IMR-90 (cell line): ENCODE measurements around the gene RABGEF1. TPM values are rescaled to one million over a fixed set of nuclear protein-coding genes. Genes with fewer than 3 reads are reported as not detected.
"Not testable (repeated sequence)": the region's sequence is repeated elsewhere in the genome, so short reads cannot be mapped to it uniquely, and the experiment has no call there.

Experiments
- ATAC-seq: fragments of 200-7000 bp; cut with Tn5 transposase; 2 replicates; pipeline ENCODE4 v1.9.1; 2020; ENCODE audit warnings: low read depth, mild to moderate bottlenecking, moderate library complexity
- BruUV-seq: library from RNA; stranded (reverse); fragments of 400-500 nt; replicated peaks from 2 replicates; lab custom pipeline; 2021; lab: Mats Ljungman, UMichigan
- CTCF ChIA-PET: fragments of 300-600 bp; formaldehyde crosslinking; extraction: SDS; loops from one replicate; lab custom pipeline; 2021; ENCODE audit warnings: antibody characterized with exemption; lab: Yijun Ruan, JAX
- POLR2A ChIA-PET: fragments of 300-600 bp; sonication (Branson Sonifier 250); formaldehyde crosslinking; loops from one replicate; lab custom pipeline; 2022; ENCODE audit warnings: antibody characterized with exemption; ENCODE audit not compliant: unreplicated experiment; lab: Charles Lee
- DNase-seq: peaks from one replicate; pipeline ENCODE4 v3.0.0; 2013
- H2AFZ ChIP-seq: replicated peaks from 2 replicates; pipeline ENCODE3; 2013; ENCODE audit warnings: low read length, mild to moderate bottlenecking; ENCODE audit not compliant: poor library complexity
- H2AK5ac ChIP-seq: 2 replicates; pipeline ENCODE4 v1.6.1; 2013; ENCODE audit warnings: low read depth, low read length, inconsistent platforms
- H2AK9ac ChIP-seq: replicated peaks from 2 replicates; pipeline ENCODE3; 2013; ENCODE audit warnings: mild to moderate bottlenecking, low read depth, low read length, moderate library complexity; ENCODE audit not compliant: poor library complexity
- H2BK120ac ChIP-seq: 2 replicates; pipeline ENCODE4 v1.6.1; 2013; ENCODE audit warnings: low read depth, low read length, inconsistent platforms
- H2BK15ac ChIP-seq: 3 replicates; pipeline ENCODE4 v1.6.1; 2013; ENCODE audit warnings: low read depth, low read length, inconsistent platforms
- H2BK20ac ChIP-seq: 2 replicates; pipeline ENCODE4 v1.6.1; 2013; ENCODE audit warnings: low read depth, mild to moderate bottlenecking, inconsistent platforms, low read length, moderate library complexity
- H2BK5ac ChIP-seq: 2 replicates; pipeline ENCODE4 v1.6.1; 2013; ENCODE audit warnings: mild to moderate bottlenecking, low read depth, low read length, inconsistent platforms; ENCODE audit not compliant: poor library complexity, severe bottlenecking
- H3K14ac ChIP-seq: replicated peaks from 2 replicates; pipeline ENCODE4 v1.6.1; 2013; ENCODE audit warnings: low read depth, low read length, inconsistent platforms
- H3K18ac ChIP-seq: 2 replicates; pipeline ENCODE4 v1.6.1; 2013; ENCODE audit warnings: low read depth, low read length, control low read depth
- H3K23ac ChIP-seq: 2 replicates; pipeline ENCODE4 v1.6.1; 2013; ENCODE audit warnings: low read depth, low read length, inconsistent platforms
- H3K27ac ChIP-seq: 2 replicates; pipeline ENCODE4 v1.5.1; 2013; ENCODE audit warnings: mild to moderate bottlenecking, control low read depth, low read length; ENCODE audit not compliant: insufficient read depth
- H3K27me3 ChIP-seq: 2 replicates; pipeline ENCODE4 v1.6.1; 2013; ENCODE audit warnings: low read length; ENCODE audit not compliant: control insufficient read depth, insufficient read depth
- H3K36me3 ChIP-seq: 2 replicates; pipeline ENCODE4 v1.6.1; 2013; ENCODE audit warnings: low read length, mixed read lengths; ENCODE audit not compliant: control insufficient read depth, insufficient read depth
- H3K4ac ChIP-seq: 2 replicates; pipeline ENCODE4 v1.6.1; 2013; ENCODE audit warnings: low read depth, low read length, inconsistent platforms
- H3K4me1 ChIP-seq: 2 replicates; pipeline ENCODE4 v1.6.1; 2013; ENCODE audit warnings: low read length, mixed read lengths; ENCODE audit not compliant: control insufficient read depth, insufficient read depth
- H3K4me2 ChIP-seq: 2 replicates; pipeline ENCODE4 v1.6.1; 2013; ENCODE audit warnings: low read depth, mild to moderate bottlenecking, control low read depth, low read length, moderate library complexity
- H3K4me3 ChIP-seq: 2 replicates; pipeline ENCODE4 v1.5.1; 2013; ENCODE audit warnings: low read depth, mild to moderate bottlenecking, control low read depth, low read length, moderate library complexity; ENCODE audit not compliant: insufficient read depth
- H3K56ac ChIP-seq: 2 replicates; pipeline ENCODE4 v1.6.1; 2013; ENCODE audit warnings: low read length, inconsistent platforms; ENCODE audit not compliant: insufficient read depth; ENCODE audit errors: extremely low read depth
- H3K79me1 ChIP-seq, 2 experiments: 2 replicates each; pipeline ENCODE4 v1.6.1; 2013; ENCODE audit warnings: low read length in 2 of 2, inconsistent platforms in 1 of 2, low read depth in 1 of 2
- H3K9ac ChIP-seq: 2 replicates; pipeline ENCODE4 v1.6.1; 2013; ENCODE audit warnings: low read depth, low read length, control low read depth
- H3K9me1 ChIP-seq: 2 replicates; pipeline ENCODE4 v1.6.1; 2013; ENCODE audit warnings: low read length, inconsistent platforms; ENCODE audit not compliant: insufficient read depth
- H3K9me3 ChIP-seq: 2 replicates; pipeline ENCODE4 v1.6.1; 2013; ENCODE audit warnings: low read length; ENCODE audit not compliant: control insufficient read depth, insufficient read depth
- H4K20me1 ChIP-seq: 2 replicates; pipeline ENCODE4 v1.6.1; 2013; ENCODE audit warnings: low read length, inconsistent platforms; ENCODE audit not compliant: insufficient read depth
- H4K5ac ChIP-seq: 2 replicates; pipeline ENCODE4 v1.6.1; 2013; ENCODE audit warnings: mild to moderate bottlenecking, low read depth, low read length, control low read depth
- H4K8ac ChIP-seq, 2 experiments: 2 replicates each; pipeline ENCODE4 v1.6.1; 2013; ENCODE audit warnings: low read depth in 2 of 2, low read length in 2 of 2, control low read depth in 1 of 2, inconsistent platforms in 1 of 2
- H4K91ac ChIP-seq: 2 replicates; pipeline ENCODE4 v1.6.1; 2013; ENCODE audit warnings: low read depth, low read length, inconsistent platforms; ENCODE audit not compliant: insufficient read depth
- BHLHE40 ChIP-seq: fragments of 150-350 bp; IDR thresholded peaks from 2 replicates; pipeline ENCODE4 v1.6.1; 2016; ENCODE audit warnings: mild to moderate bottlenecking, low read depth, low read length
- CHD1 ChIP-seq: IDR thresholded peaks from 2 replicates; pipeline ENCODE4 v1.6.1; 2012; ENCODE audit warnings: low read depth, low read length, improper control_type of control experiment
- ELK1 ChIP-seq: fragments of 150-350 bp; IDR thresholded peaks from 2 replicates; pipeline ENCODE4 v1.6.1; 2016; ENCODE audit warnings: low read depth, mild to moderate bottlenecking, low read length, moderate library complexity, borderline replicate concordance
- FOS ChIP-seq: fragments of 150-350 bp; IDR thresholded peaks from 2 replicates; pipeline ENCODE4 v1.6.1; 2016; ENCODE audit warnings: low read depth, low read length
- MAFK ChIP-seq: IDR thresholded peaks from 2 replicates; pipeline ENCODE4 v1.6.1; 2012; ENCODE audit warnings: low read depth, low read length, improper control_type of control experiment
- MAZ ChIP-seq: IDR thresholded peaks from 2 replicates; pipeline ENCODE4 v1.6.1; 2012; ENCODE audit warnings: low read depth, mild to moderate bottlenecking, low read length, improper control_type of control experiment, moderate library complexity, borderline replicate concordance
- MXI1 ChIP-seq: IDR thresholded peaks from 2 replicates; pipeline ENCODE4 v1.6.1; 2012; ENCODE audit warnings: low read depth, mild to moderate bottlenecking, low read length, moderate library complexity, borderline replicate concordance
- RCOR1 ChIP-seq: IDR thresholded peaks from 2 replicates; pipeline ENCODE4 v1.6.1; 2012; ENCODE audit warnings: mild to moderate bottlenecking, low read length, improper control_type of control experiment; ENCODE audit not compliant: insufficient replicate concordance
- WGBS, 2 experiments: methylation state at CpG; one replicate each; pipeline versions ENCODE4 v1.1.5 to v1.1.7; 2013; ENCODE audit warnings: missing lambda C conversion rate in 2 of 2; ENCODE audit not compliant: insufficient read length in 1 of 2; ENCODE audit errors: extremely low coverage in 2 of 2; 5-methylcytosine and 5-hydroxymethylcytosine counted together
- dilution Hi-C: fragments of 300-500 bp; cut with HindIII; formaldehyde crosslinking; loops from one replicate; pipeline ENCODE4 v1.14.3; 2018; ENCODE audit warnings: low sequenced_read_pairs; ENCODE audit not compliant: unreplicated experiment
- in situ Hi-C: fragments of 300-500 bp; cut with MboI; formaldehyde crosslinking; loops from 3 replicates; pipeline ENCODE4 v1.14.3; 2019; ENCODE audit warnings: low sequenced_read_pairs, inconsistent platforms, mixed read lengths
- intact Hi-C: fragments of 100-400 bp; cut with micrococcal nuclease; formaldehyde crosslinking; loops from 2 replicates; pipeline ENCODE4 v1.10.0; 2022
- polyA plus RNA-seq, 3 experiments: library from polyadenylated mRNA; depleted of rRNA; stranded (reverse); fragments of >200 nt; gene quantifications; 2 replicates each; pipeline ENCODE4 v1.2.3, GENCODE V29; 2012; ENCODE audit warnings: low replicate concordance in 1 of 3
- total RNA-seq: library from RNA; depleted of rRNA; stranded (reverse); fragments of >200 nt; gene quantifications from 2 replicates; pipeline ENCODE4 v1.2.3, GENCODE V29; 2012

Gene RABGEF1
- total and polyA plus RNA-seq, 2 of the 4 experiments (the other 2 are of a cell fraction): 34.9 to 56.6 TPM

GRCh38 chr7:66707825-66708224 lies 32.7 kb upstream of the RABGEF1 start:
- ChIA-PET CTCF (no interaction called here), POLR2A (no interaction called here)
- no peak overlapping the region for H2BK20ac ChIP-seq
- dilution Hi-C loops: no loop called here
- ATAC-seq (no peak), DNase-seq (no peak)
- H4K5ac ChIP-seq: no peak overlapping the region
- intact Hi-C loops: no loop called here
- H4K20me1 ChIP-seq: no peaks in the 10 kb centered on the region
- H4K8ac ChIP-seq: no peak overlapping the region
- H3K9me3 ChIP-seq: peaks cover 3% of the 10 kb centered on the region; the same call in 1 of the 2 replicates
- H3K56ac ChIP-seq: no peak overlapping the region
- peaks cover 11% of the 10 kb centered on the region for H3K36me3 ChIP-seq
- TF ChIP-seq CHD1 (no peak), RCOR1 (no peak), MAFK (no peak), MXI1 (no peak), ELK1 (no peak), MAZ (no peak), BHLHE40 (no peak), FOS (no peak)
- no peak overlapping the region for H2BK120ac ChIP-seq
- no peaks in the 10 kb centered on the region for H3K27me3 ChIP-seq
- no peak overlapping the region for H3K18ac ChIP-seq
- peaks cover 0 to 5% of the 10 kb centered on the region in 2 experiments; a peak in 2 of 4 replicates for H3K79me1 ChIP-seq
- H2BK5ac ChIP-seq: no peak overlapping the region
- H4K91ac ChIP-seq: no peak overlapping the region
- H2AK5ac ChIP-seq: no peak overlapping the region
- H3K9me1 ChIP-seq: no peaks in the 10 kb centered on the region
- no peak overlapping the region for H3K14ac ChIP-seq
- H2BK15ac ChIP-seq: no peak overlapping the region
- no peak overlapping the region for H2AK9ac ChIP-seq
- no peak overlapping the region for H3K4me3 ChIP-seq
- in situ Hi-C loops: no loop called here
- H3K4me2 ChIP-seq: no peak overlapping the region
- no peaks in the 10 kb centered on the region for H3K4me1 ChIP-seq
- H2AFZ ChIP-seq: no peak overlapping the region
- H3K4ac ChIP-seq: no peak overlapping the region
- no peak overlapping the region for H3K23ac ChIP-seq
- no peak overlapping the region for H3K27ac ChIP-seq
- no TSS peak for BruUV-seq
- no peak overlapping the region for H3K9ac ChIP-seq

GRCh38 chr7:66710752-66711151 lies 29.8 kb upstream of the RABGEF1 start:
- H4K91ac ChIP-seq, H3K23ac ChIP-seq, H2BK15ac ChIP-seq, H2AK5ac ChIP-seq, H3K27me3 ChIP-seq, H3K4me1 ChIP-seq, H3K14ac ChIP-seq, H3K56ac ChIP-seq, H3K9ac ChIP-seq, intact Hi-C loops, DNase-seq, H2BK5ac ChIP-seq, CTCF ChIA-PET, H2BK20ac ChIP-seq, H4K8ac ChIP-seq, H3K9me3 ChIP-seq, BruUV-seq, H2BK120ac ChIP-seq, H3K27ac ChIP-seq, in situ Hi-C loops, H2AK9ac ChIP-seq, H3K4me3 ChIP-seq, H3K4me2 ChIP-seq, ATAC-seq, H4K20me1 ChIP-seq, H2AFZ ChIP-seq, H3K4ac ChIP-seq, POLR2A ChIA-PET, dilution Hi-C loops, H4K5ac ChIP-seq, H3K9me1 ChIP-seq, H3K18ac ChIP-seq: not testable (repeated sequence)
- WGBS, 2 experiments: no CpG with 5 or more reads among the region's 4 CpGs
- peaks cover 9 to 10% of the 10 kb centered on the region in 2 experiments for H3K79me1 ChIP-seq
- H3K36me3 ChIP-seq: peaks cover 18% of the 10 kb centered on the region
